OCI-LY3 (cell line): Measurements from ENCODE around the gene CECR2.

Experiments used
- H2AFZ ChIP-seq: fragments of 200-600, 300-600 bp; shearing (Covaris generic); 2 replicates; pipeline ENCODE4 v1.6.0; 2014; ENCODE audit warnings: antibody characterized with exemption, low read depth, low read length
- H3K27ac ChIP-seq: fragments of 200-600, 300-600 bp; sonication (generic); 2 replicates; pipeline ENCODE4 v1.5.1; 2014; ENCODE audit warnings: mild to moderate bottlenecking, low read length, moderate library complexity, mixed read lengths
- H3K27me3 ChIP-seq: fragments of 200-600, 300-600 bp; sonication (generic); 2 replicates; pipeline ENCODE4 v1.6.1; 2014; ENCODE audit warnings: low read depth, low read length, mixed read lengths
- H3K36me3 ChIP-seq: fragments of 200-600, 300-600 bp; sonication (generic); replicated peaks from 2 replicates; pipeline ENCODE3; 2014; ENCODE audit warnings: low read depth, low read length, mixed read lengths
- H3K4me1 ChIP-seq: fragments of 300-600, 200-600 bp; sonication (generic); 2 replicates; pipeline ENCODE4 v1.6.1; 2014; ENCODE audit warnings: low read length, mixed read lengths
- H3K4me2 ChIP-seq: fragments of 200-600, 300-600 bp; sonication (generic); 2 replicates; pipeline ENCODE4 v1.6.1; 2014; ENCODE audit warnings: low read length, mixed read lengths
- H3K4me3 ChIP-seq: fragments of 300-600, 200-600 bp; sonication (generic); 2 replicates; pipeline ENCODE4 v1.5.1; 2014; ENCODE audit warnings: antibody characterized with exemption, mild to moderate bottlenecking, low read length, moderate library complexity
- H3K79me2 ChIP-seq: fragments of 300-600, 200-600 bp; shearing (Covaris generic); 2 replicates; pipeline ENCODE4 v1.6.1; 2014; ENCODE audit warnings: mild to moderate bottlenecking, low read length, mixed read lengths
- H3K9ac ChIP-seq: fragments of 300-600, 200-600 bp; shearing (Covaris generic); 2 replicates; pipeline ENCODE4 v1.6.0; 2014; ENCODE audit warnings: mild to moderate bottlenecking, low read length, moderate library complexity
- H3K9me3 ChIP-seq: fragments of 200-600, 300-600 bp; shearing (Covaris generic); 2 replicates; pipeline ENCODE4 v1.6.1; 2014; ENCODE audit warnings: low read length, mixed read lengths; ENCODE audit not compliant: insufficient read depth
- H4K20me1 ChIP-seq: fragments of 200-600, 300-600 bp; sonication (generic); 2 replicates; pipeline ENCODE4 v1.6.1; 2016; ENCODE audit warnings: low read length, mixed read lengths; ENCODE audit not compliant: insufficient read depth
- EZH2phosphoT487 ChIP-seq: fragments of 200-600 bp; shearing (Covaris generic); IDR thresholded peaks from 2 replicates; pipeline ENCODE4 v1.6.1; 2018; ENCODE audit warnings: antibody characterized with exemption, mixed run types, low read depth
- TF ChIP-seq, protein P1 (sequence below): fragments of 200-600, 300-600 bp; sonication (generic); IDR thresholded peaks from 2 replicates; pipeline ENCODE4 v1.5.1; 2014; ENCODE audit warnings: antibody characterized with exemption, low read length, low read depth

The CECR2 gene

DNA sequence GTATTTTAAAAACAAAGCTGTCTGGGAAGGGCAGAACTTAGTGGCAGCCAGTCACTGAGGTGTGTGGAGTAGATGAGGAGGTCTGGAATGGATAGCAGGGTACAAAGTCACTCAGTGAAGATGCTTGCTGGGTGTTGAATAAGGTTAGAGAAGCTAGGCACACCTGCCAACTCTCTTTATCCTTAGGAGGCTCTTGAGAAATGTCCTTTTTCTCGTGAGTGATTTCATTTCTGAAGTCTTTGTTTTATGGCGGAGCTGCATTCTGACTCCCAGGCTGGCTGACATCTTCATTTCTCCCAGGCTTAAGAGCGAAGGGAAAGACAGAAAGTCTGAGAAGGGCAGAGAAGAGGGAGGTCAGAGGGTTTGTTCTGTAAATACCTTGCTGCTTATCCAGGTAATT lies 31.0 kb downstream of the CECR2 start:
- Histone ChIP-seq H3K27me3 (no peaks in the 10 kb centered on the region), H3K9ac (no peak overlapping the region), H4K20me1 (no peaks in the 10 kb centered on the region), H3K4me2 (no peak overlapping the region), H3K4me1 (peaks cover 7% of the 10 kb centered on the region), H3K4me3 (no peak overlapping the region), H3K36me3 (no peaks in the 10 kb centered on the region), H3K9me3 (no peaks in the 10 kb centered on the region), H2AFZ (no peak overlapping the region), H3K27ac (no peak overlapping the region), H3K79me2 (no peaks in the 10 kb centered on the region)
- TF ChIP-seq EZH2phosphoT487, result no peak

DNA sequence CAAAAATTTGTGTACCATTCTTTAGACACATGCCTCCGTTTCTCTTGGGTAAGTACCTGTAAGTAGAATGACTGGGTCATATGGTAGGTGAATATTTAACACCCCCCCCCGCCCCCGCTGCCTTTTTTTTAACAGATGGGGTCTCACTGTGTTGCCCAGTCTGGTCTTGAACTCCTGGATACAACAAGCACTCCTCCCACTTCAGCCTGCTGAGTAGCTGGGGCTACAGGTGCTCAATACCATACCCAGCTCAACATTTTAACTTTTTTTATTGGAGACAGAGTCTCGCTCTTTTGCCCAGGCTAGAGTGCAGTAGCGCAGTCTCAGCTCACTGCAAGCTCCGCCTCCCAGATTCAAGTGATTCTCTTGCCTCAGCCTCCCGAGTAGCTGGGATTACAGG lies 32.5 kb downstream of the CECR2 start:
- H3K4me1 ChIP-seq, result peaks cover 8% of the 10 kb centered on the region
- H3K27me3 ChIP-seq, result no peaks in the 10 kb centered on the region
- no peaks in the 10 kb centered on the region for H3K79me2 ChIP-seq
- H3K4me3 ChIP-seq, result no peak overlapping the region
- H4K20me1 ChIP-seq, result no peaks in the 10 kb centered on the region
- TF ChIP-seq, protein P1, sequence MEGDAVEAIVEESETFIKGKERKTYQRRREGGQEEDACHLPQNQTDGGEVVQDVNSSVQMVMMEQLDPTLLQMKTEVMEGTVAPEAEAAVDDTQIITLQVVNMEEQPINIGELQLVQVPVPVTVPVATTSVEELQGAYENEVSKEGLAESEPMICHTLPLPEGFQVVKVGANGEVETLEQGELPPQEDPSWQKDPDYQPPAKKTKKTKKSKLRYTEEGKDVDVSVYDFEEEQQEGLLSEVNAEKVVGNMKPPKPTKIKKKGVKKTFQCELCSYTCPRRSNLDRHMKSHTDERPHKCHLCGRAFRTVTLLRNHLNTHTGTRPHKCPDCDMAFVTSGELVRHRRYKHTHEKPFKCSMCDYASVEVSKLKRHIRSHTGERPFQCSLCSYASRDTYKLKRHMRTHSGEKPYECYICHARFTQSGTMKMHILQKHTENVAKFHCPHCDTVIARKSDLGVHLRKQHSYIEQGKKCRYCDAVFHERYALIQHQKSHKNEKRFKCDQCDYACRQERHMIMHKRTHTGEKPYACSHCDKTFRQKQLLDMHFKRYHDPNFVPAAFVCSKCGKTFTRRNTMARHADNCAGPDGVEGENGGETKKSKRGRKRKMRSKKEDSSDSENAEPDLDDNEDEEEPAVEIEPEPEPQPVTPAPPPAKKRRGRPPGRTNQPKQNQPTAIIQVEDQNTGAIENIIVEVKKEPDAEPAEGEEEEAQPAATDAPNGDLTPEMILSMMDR, result no peak
- TF ChIP-seq EZH2phosphoT487, result no peak
- no peak overlapping the region for H3K9ac ChIP-seq
- H2AFZ ChIP-seq, result no peak overlapping the region
- H3K27ac ChIP-seq, result no peak overlapping the region
- no peak overlapping the region for H3K4me2 ChIP-seq
- no peaks in the 10 kb centered on the region for H3K36me3 ChIP-seq
- H3K9me3 ChIP-seq, result no peaks in the 10 kb centered on the region

DNA sequence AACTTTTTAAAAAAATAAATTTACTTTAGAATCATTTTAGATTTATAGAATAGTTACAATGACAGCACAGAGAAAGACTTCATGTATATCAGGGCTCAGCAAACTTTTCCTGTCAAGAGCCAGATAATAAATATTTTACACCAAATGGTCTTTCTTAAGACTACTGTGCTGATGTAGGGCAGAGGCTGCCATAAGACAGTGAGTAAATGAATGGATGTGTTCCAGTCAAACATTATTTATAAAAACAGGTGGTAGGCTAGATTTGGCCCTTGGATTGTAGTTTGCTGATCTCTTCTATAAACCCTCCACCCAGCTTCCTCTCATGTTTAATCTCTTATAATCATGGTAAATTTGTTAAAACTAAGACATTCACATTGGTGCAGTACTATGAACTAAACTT lies 33.0 kb downstream of the CECR2 start:
- no peak for TF ChIP-seq EZH2phosphoT487
- TF ChIP-seq, protein P1, result no peak
- Histone ChIP-seq H3K9ac (no peak overlapping the region), H3K4me2 (no peak overlapping the region), H2AFZ (no peak overlapping the region), H4K20me1 (no peaks in the 10 kb centered on the region), H3K4me3 (no peak overlapping the region), H3K9me3 (no peaks in the 10 kb centered on the region), H3K79me2 (no peaks in the 10 kb centered on the region), H3K27me3 (no peaks in the 10 kb centered on the region), H3K4me1 (peaks cover 12% of the 10 kb centered on the region), H3K27ac (no peak overlapping the region), H3K36me3 (no peaks in the 10 kb centered on the region)

DNA sequence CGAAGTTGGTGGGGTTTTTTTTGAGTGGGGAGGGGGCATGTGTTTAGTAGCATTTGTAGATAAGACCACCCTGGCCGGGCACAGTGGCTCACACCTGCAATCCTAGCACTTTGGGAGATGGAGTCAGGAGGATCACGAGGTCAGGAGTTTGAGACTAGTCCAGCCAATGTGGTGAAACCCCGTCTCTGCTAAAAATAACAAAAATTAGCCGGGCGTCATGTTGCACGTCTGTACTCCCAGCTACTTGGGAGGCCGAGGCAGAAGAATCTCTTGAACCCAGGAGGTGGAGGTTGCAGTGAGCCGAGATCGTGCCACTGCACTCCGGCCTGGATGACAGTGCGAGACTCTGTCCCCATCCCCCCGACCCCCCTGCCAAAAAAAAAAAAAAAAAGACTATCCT lies 34.6 kb downstream of the CECR2 start:
- Histone ChIP-seq H3K27me3 (no peaks in the 10 kb centered on the region), H4K20me1 (no peaks in the 10 kb centered on the region), H3K9me3 (no peaks in the 10 kb centered on the region), H3K27ac (no peak overlapping the region), H3K4me2 (peak overlapping the region; percentile 8), H3K4me1 (peaks cover 12% of the 10 kb centered on the region), H3K4me3 (no peak overlapping the region), H3K36me3 (no peaks in the 10 kb centered on the region), H3K79me2 (no peaks in the 10 kb centered on the region), H3K9ac (no peak overlapping the region), H2AFZ (no peak overlapping the region)
- TF ChIP-seq, protein P1, result no peak
- TF ChIP-seq EZH2phosphoT487, result no peak

DNA sequence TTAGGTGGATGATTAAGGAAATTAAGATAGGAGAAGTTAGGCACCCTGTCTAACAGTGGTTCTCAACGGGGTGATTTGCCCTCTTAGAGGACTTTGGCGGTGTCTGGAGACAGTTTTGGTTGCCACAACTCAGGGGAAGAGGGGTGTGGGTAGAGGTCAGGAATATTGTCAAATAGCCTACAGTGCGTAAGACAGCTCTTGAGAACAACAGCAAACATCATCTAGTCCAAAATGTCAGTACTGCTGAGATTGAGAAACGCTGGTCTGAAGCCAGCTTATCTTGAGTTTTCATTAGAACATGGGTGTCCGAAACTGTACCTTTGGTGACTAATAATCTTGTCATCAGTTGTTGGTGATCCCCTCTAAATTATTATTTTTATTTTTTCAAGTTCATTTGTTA lies 38.4 kb downstream of the CECR2 start:
- no peak overlapping the region for H2AFZ ChIP-seq
- no peaks in the 10 kb centered on the region for H4K20me1 ChIP-seq
- H3K36me3 ChIP-seq, result no peaks in the 10 kb centered on the region
- H3K4me2 ChIP-seq, result no peak overlapping the region
- H3K79me2 ChIP-seq, result no peaks in the 10 kb centered on the region
- no peak overlapping the region for H3K27ac ChIP-seq
- no peak overlapping the region for H3K9ac ChIP-seq
- H3K4me1 ChIP-seq, result peaks cover 12% of the 10 kb centered on the region
- H3K4me3 ChIP-seq, result no peak overlapping the region
- no peak for TF ChIP-seq EZH2phosphoT487
- TF ChIP-seq, protein P1, result no peak
- no peaks in the 10 kb centered on the region for H3K27me3 ChIP-seq
- no peaks in the 10 kb centered on the region for H3K9me3 ChIP-seq
